Heart left ventricle (tissue), 16 donors: ENCODE data around the gene OCEL1. TPM values are rescaled to one million over a fixed set of nuclear protein-coding genes. Genes with fewer than 3 reads are reported as not detected.

Experiments used
- ATAC-seq, 4 donors: fragments of 200-7000 bp; cut with Tn5 transposase; one replicate each; pipeline ENCODE4 v1.9.1; 2020 to 2022; ENCODE audit warnings: moderate library complexity in 4 of 4, mild to moderate bottlenecking in 3 of 4, moderate number of reproducible peaks in 1 of 4
- DNase-seq, 5 donors: peaks; one replicate each; pipeline ENCODE4 v3.0.0-alpha.2; 2020
- H3K27ac ChIP-seq, 12 donors: fragments of 200-600 bp; sonication (generic) in 4 of 12; one replicate each; pipeline versions ENCODE4 v1.5.0 to v1.8.0; 2016 to 2022; ENCODE audit warnings: mild to moderate bottlenecking in 2 of 12
- H3K27me3 ChIP-seq, 9 donors: fragments of 200-600 bp; sonication (generic) in 2 of 9; one replicate each; pipeline versions ENCODE4 v1.5.1 to v1.8.0; 2016 to 2022; ENCODE audit warnings: mild to moderate bottlenecking in 3 of 9
- H3K36me3 ChIP-seq, 9 donors: fragments of 200-600 bp; sonication (generic) in 2 of 9; one replicate each; pipeline versions ENCODE4 v1.5.0 to v1.8.0; 2018 to 2022; ENCODE audit warnings: mild to moderate bottlenecking in 2 of 9
- H3K4me1 ChIP-seq, 12 donors: fragments of 200-600 bp; sonication (generic) in 4 of 12; one replicate each; pipeline versions ENCODE4 v1.5.0 to v1.8.0; 2016 to 2022; ENCODE audit warnings: mild to moderate bottlenecking in 3 of 12
- H3K4me3 ChIP-seq, 12 donors: fragments of 200-600 bp; sonication (generic) in 4 of 12; one replicate each; pipeline versions ENCODE4 v1.5.0 to v1.8.0; 2017 to 2022; ENCODE audit warnings: mild to moderate bottlenecking in 9 of 12, moderate library complexity in 4 of 12
- H3K9me3 ChIP-seq, 12 donors: fragments of 200-600 bp; sonication (generic) in 4 of 12; one replicate each; pipeline versions ENCODE4 v1.5.0 to v1.8.0; 2016 to 2022; ENCODE audit warnings: mild to moderate bottlenecking in 1 of 12
- CTCF ChIP-seq, 12 donors: fragments of 200-600 bp; sonication (generic) in 4 of 12; IDR thresholded peaks; one replicate each; pipeline versions ENCODE4 v1.5.0 to v1.8.0; 2018 to 2022; ENCODE audit warnings: antibody characterized with exemption in 12 of 12, mild to moderate bottlenecking in 5 of 12
- POLR2A ChIP-seq, 2 donors: fragments of 450-650 bp; IDR thresholded peaks; one replicate each; pipeline ENCODE4 v1.6.1; 2017; ENCODE audit warnings: antibody characterized with exemption in 2 of 2, mild to moderate bottlenecking in 2 of 2, moderate library complexity in 2 of 2
- WGBS, 4 donors: extraction: QIAGEN DNeasy Blood & Tissue Kit in 2 of 4; methylation state at CpG; one replicate each; pipeline versions ENCODE4 v1.1.5 to v1.1.7; 2013 to 2018; 5-methylcytosine and 5-hydroxymethylcytosine counted together
- intact Hi-C, 10 donors: fragments of 100-400 bp; cut with DNase I; formaldehyde crosslinking; loops; one replicate each; pipeline versions ENCODE4 v1.11.1 to v1.14.2; 2022
- polyA plus RNA-seq, 2 donors: library from polyadenylated mRNA; stranded (reverse); fragments of 200-250 nt; gene quantifications; one replicate each; pipeline ENCODE4 v1.2.3, GENCODE V29; 2013
- total RNA-seq, 9 donors: library from RNA; depleted of rRNA in 2 of 9; stranded (reverse); fragments of >200 nt in 2 of 9; fragmentation: NEBNext Ultra II Directional in 3 of 9; extraction: Animal tissue kit (Norgen Biotek cat#: 25700) in 3 of 9; gene quantifications; one replicate each; pipeline versions ENCODE4 v1.1.0 to v1.2.4, GENCODE V29; 2016 to 2023
- donor health status: ischemic (EF 13 %, LVEDD 7.1; RV severe dilation, severe dysfunction).
- donor health status: healthy with polysubstance abuse.
- donor health status: DM: no; HTN: yes; CAD: no.
- donor health status: DM: no; HTN: no; CAD: no.
- donor health status: ischemic (EF 25% LVEDD 6.9; RV normal size, moderate dysfunction).
- donor health status: ischemic (EF 25% LVEDD 5.7; RV mildly dilated, moderate dysfunction).
- donor health status: healthy.
- donor health status: DM: yes; HTN: yes; CAD: no.
- donor health status: ischemic (EF 35%, LVEDD 5.7; RV mildly dilated, moderate dysfunction).
- donor health status: nonischemic (EF 11% LVEDD 7.7; RV severe dilation, severe dysfunction).
- donor health status: DM: yes; HTN: yes; CAD: no.
- donor health status: PGD.
- donor health status: ischemic (EF 29% LVEDD 5.4; RV normal size, mild dysfunction).
- donor health status: nonischemic (EF 23%, LVEDD 6.1; RV moderate dilation, normal function).

The OCEL1 gene
- total and polyA plus RNA-seq, 11 donors, result 8.7 to 35.2 (median 16.8) TPM

DNA sequence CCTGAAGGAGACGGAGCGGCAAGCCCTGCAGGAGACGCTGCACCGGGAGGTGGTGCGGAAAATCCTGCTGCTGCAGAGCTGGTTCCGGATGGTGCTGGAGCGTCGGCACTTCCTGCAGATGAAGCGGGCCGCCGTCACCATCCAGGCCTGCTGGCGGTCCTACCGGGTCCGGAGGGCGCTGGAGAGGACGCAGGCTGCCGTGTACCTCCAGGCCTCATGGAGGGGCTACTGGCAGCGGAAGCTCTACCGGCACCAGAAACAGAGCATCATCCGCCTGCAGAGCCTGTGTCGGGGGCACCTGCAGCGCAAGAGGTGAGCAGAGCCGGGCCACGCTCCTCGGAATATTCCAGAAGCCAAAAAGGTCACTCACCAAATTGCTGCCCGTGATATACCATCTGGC, 33.3 kb upstream of the OCEL1 start:
- Histone ChIP-seq H3K9me3 (no peaks in the 10 kb centered on the region), H3K4me3 (no peak overlapping the region), H3K4me1 (no peaks in the 10 kb centered on the region), H3K27ac (no peak overlapping the region), H3K36me3 (peaks cover 0 to 96% (median 88%) of the 10 kb centered on the region in 9 donors), H3K27me3 (no peaks in the 10 kb centered on the region)
- WGBS, 4 donors, result 96 to 99% (median 97%) methylated on average over 16 to 26 of the region's 26 CpGs
- intact Hi-C loops, result no loop called here
- no peak for DNase-seq
- TF ChIP-seq POLR2A (IDR thresholded peaks at IDR 0.05), result no peak
- TF ChIP-seq CTCF (IDR thresholded peaks at IDR 0.05), result no peak
- peak in 1 of 4 donors; percentile 31 for ATAC-seq

GRCh38 chr19:17194608-17195007, 31.4 kb upstream of the OCEL1 start:
- no peaks in the 10 kb centered on the region for H3K4me1 ChIP-seq
- no peaks in the 10 kb centered on the region for H3K27me3 ChIP-seq
- no peak for ATAC-seq
- 93 to 96% (median 95%) methylated on average over 16 of the region's 16 CpGs for WGBS, 4 donors
- H3K36me3 ChIP-seq, result peaks cover 0 to 96% (median 88%) of the 10 kb centered on the region in 9 donors
- H3K9me3 ChIP-seq, result no peaks in the 10 kb centered on the region
- no peak for TF ChIP-seq POLR2A (IDR thresholded peaks at IDR 0.05)
- TF ChIP-seq CTCF (IDR thresholded peaks at IDR 0.05), result no peak
- no peak for DNase-seq
- intact Hi-C loops, result no loop called here
- H3K4me3 ChIP-seq, result no peak overlapping the region
- H3K27ac ChIP-seq, result no peak overlapping the region

GRCh38 chr19:17195106-17195505, 30.9 kb upstream of the OCEL1 start:
- Histone ChIP-seq H3K4me3 (no peak overlapping the region), H3K27ac (no peak overlapping the region), H3K36me3 (peaks cover 0 to 96% (median 88%) of the 10 kb centered on the region in 9 donors), H3K4me1 (no peaks in the 10 kb centered on the region), H3K9me3 (no peaks in the 10 kb centered on the region), H3K27me3 (no peaks in the 10 kb centered on the region)
- DNase-seq (no peak), ATAC-seq (no peak)
- WGBS, 4 donors, result 93 to 98% (median 97%) methylated on average over 4 to 23 of the region's 23 CpGs
- TF ChIP-seq POLR2A (IDR thresholded peaks at IDR 0.05), result no peak
- TF ChIP-seq CTCF (IDR thresholded peaks at IDR 0.05), result no peak
- intact Hi-C loops, result no loop called here

DNA sequence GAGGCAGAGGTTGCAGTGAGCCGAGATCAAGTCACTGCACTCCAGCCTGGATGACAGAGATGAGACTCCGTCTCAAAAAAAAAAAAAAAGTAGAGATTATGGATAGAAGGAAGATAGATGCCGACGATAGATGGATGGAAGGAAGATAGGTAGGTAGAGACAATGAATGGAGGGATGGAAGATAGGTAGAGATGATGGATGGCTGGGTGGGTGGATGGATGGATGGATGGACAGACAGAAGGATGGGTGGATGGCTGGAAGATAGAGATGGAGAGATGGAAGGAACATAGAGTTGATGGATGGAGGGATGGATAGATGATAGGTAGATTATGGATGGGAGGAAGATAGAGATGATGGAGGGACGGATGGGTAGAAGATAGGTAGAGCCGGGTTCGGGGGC, 29.4 kb upstream of the OCEL1 start:
- Histone ChIP-seq H3K27me3 (no peaks in the 10 kb centered on the region), H3K9me3 (no peaks in the 10 kb centered on the region), H3K27ac (no peak overlapping the region), H3K36me3 (peaks cover 0 to 96% (median 88%) of the 10 kb centered on the region in 9 donors), H3K4me3 (no peak overlapping the region), H3K4me1 (no peaks in the 10 kb centered on the region)
- no peak for TF ChIP-seq POLR2A (IDR thresholded peaks at IDR 0.05)
- no peak for TF ChIP-seq CTCF (IDR thresholded peaks at IDR 0.05)
- 94 to 99% (median 98%) methylated on average over 7 of the region's 7 CpGs for WGBS, 4 donors
- ATAC-seq (no peak), DNase-seq (no peak)
- intact Hi-C loops, result no loop called here
